ENCODE data around the gene TMEM39A.

The TMEM39A gene

DNA sequence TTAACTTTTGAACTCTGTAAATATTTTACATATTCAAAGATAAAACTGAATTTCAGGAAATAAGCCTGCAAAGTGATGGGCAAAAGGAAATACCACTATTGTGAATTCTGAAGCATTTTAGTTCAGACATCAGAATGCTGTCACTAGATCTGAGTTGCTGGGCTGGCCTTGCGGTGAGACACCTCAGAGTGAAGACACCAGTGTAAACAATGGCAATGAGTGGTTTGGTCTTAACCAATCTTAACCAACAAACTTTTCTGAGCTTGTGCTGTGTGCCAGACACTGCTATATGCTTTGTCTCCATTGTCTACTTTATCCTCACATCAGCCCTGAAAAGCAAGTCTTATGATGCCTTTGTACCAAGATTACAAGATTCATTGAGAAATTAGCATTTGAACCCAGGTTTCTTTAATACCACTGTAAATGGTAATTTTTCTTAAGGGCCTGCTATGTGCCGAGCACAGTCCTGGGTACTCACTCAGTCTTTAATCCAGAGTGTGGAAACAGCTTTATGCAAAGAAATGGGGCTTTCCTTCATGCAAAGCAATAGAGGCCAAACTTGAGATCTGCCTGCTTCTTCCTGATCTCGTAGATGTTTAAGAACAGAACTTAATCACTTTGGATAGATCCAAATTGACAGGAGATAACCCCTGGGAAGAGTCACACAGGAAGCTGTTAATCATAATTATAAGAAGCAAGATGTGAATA, 55.0 kb downstream of the TMEM39A start:
- TF ChIP-seq, protein P1, sequence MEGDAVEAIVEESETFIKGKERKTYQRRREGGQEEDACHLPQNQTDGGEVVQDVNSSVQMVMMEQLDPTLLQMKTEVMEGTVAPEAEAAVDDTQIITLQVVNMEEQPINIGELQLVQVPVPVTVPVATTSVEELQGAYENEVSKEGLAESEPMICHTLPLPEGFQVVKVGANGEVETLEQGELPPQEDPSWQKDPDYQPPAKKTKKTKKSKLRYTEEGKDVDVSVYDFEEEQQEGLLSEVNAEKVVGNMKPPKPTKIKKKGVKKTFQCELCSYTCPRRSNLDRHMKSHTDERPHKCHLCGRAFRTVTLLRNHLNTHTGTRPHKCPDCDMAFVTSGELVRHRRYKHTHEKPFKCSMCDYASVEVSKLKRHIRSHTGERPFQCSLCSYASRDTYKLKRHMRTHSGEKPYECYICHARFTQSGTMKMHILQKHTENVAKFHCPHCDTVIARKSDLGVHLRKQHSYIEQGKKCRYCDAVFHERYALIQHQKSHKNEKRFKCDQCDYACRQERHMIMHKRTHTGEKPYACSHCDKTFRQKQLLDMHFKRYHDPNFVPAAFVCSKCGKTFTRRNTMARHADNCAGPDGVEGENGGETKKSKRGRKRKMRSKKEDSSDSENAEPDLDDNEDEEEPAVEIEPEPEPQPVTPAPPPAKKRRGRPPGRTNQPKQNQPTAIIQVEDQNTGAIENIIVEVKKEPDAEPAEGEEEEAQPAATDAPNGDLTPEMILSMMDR (IDR thresholded peaks at IDR 0.05; ENCODE audit: control insufficient read depth, insufficient read depth, low read depth, low read length, missing control alignments) = no peak
- no peak overlapping the region for H3K4me3 ChIP-seq (ENCODE audit: control insufficient read depth, low read depth, low read length)
- DNase-seq (ENCODE audit: low read depth) = no peak

DNA sequence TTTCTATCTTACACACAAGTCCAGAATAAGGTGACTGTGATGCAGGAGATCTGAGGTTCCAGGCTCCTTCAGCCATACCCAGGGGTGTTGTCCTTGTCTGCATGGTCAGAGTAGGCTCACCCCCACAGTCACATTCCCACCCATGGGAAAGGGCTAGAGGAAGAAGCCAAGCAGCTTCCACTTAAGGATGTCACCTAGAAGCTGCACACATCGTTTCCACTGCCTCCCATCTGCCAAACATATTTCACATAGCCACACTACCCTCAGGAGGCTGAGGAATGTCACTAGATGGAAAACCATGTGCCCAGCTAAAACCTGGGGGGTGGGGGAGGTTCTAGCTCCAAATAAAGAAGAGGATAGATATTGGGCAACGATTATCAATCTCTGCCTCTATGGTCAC, 58.1 kb downstream of the TMEM39A start:
- TF ChIP-seq, protein P1 (IDR thresholded peaks at IDR 0.05; ENCODE audit: control insufficient read depth, insufficient read depth, low read depth, low read length, missing control alignments) = no peak
- no peak overlapping the region for H3K4me3 ChIP-seq (ENCODE audit: control insufficient read depth, low read depth, low read length)
- DNase-seq (ENCODE audit: low read depth) = no peak

DNA sequence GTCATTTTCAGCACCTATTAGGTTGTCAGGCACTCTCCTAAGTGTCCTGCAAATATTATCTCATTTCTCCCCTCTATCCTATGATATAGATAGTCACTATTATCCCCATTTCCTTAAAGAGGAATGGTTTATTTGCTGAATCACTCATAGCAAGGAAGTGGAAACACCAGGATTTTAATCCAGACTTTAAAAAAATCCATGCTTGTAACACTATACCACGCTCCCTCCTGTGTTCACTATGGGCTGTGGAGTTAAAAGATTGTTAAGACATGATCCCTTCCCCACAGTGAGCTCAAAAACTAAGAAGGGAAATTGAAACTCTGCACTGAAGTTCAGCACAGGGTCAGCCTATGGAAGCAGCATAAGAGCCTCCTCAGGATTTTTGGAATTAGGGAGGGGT, 60.2 kb downstream of the TMEM39A start:
- H3K4me3 ChIP-seq (ENCODE audit: control insufficient read depth, low read depth, low read length) = no peak overlapping the region
- no peak for DNase-seq (ENCODE audit: low read depth)
- TF ChIP-seq, protein P1 (IDR thresholded peaks at IDR 0.05; ENCODE audit: control insufficient read depth, insufficient read depth, low read depth, low read length, missing control alignments) = no peak

DNA sequence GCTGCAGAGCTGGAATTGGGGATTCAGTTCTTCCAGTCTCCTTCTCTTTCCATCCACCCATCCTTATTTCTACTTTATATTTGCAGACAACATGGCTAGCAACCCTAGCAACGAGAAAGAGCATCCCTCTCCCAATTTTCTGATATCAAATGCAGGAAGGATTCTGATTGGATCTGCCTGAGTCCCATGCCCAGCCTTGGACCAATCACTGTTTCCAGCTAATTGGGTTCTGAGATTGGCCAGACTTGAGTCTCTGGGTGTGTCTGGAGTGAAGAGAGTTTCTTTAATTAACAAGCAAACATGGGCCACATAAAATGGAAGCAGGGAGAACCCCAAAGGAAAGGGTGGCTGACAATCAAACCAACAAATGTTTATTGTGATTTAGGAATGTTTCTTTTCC, 60.6 kb downstream of the TMEM39A start:
- no peak for DNase-seq (ENCODE audit: low read depth)
- no peak overlapping the region for H3K4me3 ChIP-seq (ENCODE audit: control insufficient read depth, low read depth, low read length)
- TF ChIP-seq, protein P1 (IDR thresholded peaks at IDR 0.05; ENCODE audit: control insufficient read depth, insufficient read depth, low read depth, low read length, missing control alignments) = no peak

DNA sequence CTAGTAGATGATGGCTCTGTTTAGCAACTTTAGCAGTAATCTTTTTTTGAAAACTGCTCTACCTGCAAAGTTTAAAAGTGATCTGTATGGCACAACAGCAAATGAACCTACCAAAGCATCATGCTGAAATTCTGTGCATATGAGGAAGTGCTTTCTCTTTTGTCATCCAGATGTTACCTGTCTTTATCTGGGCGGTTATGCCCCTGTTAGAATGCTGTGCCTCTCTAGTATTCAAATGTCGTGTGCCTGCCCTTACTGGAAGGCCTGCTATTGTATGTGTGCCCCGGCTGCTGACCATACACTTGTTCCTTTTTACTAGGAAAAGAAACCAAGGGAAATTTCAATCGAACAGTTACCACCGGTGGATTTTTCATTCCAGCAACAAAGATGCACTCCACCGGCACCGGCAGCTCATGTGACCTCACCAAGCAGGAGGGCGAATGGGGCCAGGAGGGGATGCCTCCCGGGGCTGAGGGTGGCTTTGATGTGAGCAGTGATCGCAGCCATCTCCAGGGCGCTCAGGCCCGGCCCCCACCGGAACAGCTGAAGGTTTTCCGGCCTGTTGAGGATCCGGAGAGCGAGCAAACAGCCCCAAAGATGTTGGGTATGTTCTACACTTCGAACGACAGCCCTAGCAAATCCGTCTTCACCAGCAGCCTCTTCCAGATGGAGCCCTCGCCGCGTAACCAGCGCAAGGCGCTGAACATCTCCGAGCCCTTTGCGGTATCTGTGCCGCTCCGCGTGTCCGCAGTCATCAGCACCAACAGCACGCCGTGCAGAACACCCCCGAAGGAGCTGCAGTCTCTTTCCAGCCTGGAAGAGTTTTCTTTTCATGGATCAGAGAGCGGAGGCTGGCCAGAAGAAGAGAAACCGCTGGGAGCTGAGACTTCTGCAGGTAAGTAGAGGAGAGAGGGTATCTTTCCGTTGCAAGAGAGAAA, 61.6 kb downstream of the TMEM39A start:
- no peak overlapping the region for H3K4me3 ChIP-seq (ENCODE audit: control insufficient read depth, low read depth, low read length)
- TF ChIP-seq, protein P1 (IDR thresholded peaks at IDR 0.05; ENCODE audit: control insufficient read depth, insufficient read depth, low read depth, low read length, missing control alignments) = no peak
- DNase-seq (ENCODE audit: low read depth) = no peak

DNA sequence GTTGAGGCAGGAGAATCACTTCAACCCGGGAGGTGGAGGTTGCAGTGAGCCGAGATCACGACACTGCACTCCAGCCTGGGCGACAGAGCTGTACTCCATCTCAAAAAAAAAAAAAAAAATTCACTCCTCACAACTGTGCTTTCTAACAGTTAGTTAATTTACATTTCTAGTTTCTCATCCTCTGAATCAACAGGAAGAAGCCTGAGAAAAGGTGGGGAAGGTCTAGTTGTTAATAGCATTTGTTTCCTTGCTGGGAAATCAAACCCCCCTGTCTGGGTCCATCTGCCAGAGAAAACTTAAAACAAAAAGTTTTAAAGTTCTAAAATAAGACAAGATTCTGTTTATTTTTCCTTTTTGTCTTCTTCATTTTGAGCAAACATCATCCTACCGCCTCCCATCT, 62.3 kb downstream of the TMEM39A start:
- TF ChIP-seq, protein P1 (IDR thresholded peaks at IDR 0.05; ENCODE audit: control insufficient read depth, insufficient read depth, low read depth, low read length, missing control alignments) = no peak
- H3K4me3 ChIP-seq (ENCODE audit: control insufficient read depth, low read depth, low read length) = no peak overlapping the region
- no peak for DNase-seq (ENCODE audit: low read depth)

Data from AG09309 (cell line).